ENCODE data around the gene LRMDA. TPM values are rescaled to one million over a fixed set of nuclear protein-coding genes. Genes with fewer than 3 reads are reported as not detected.

LRMDA gene
- total RNA-seq, 4 donors from 2014 or later: 0.88 to 14.1 (median 5.1) TPM; not detected in 1

- peaks cover 0 to 15% (median 0%) of the 10 kb centered on the region in 4 donors for H3K27me3 ChIP-seq
- no peak for DNase-seq
- no peaks in the 10 kb centered on the region for H3K9me3 ChIP-seq
- no peak for TF ChIP-seq POLR2A (IDR thresholded peaks at IDR 0.05)
- no peak for TF ChIP-seq CTCF (IDR thresholded peaks at IDR 0.05)
- H3K36me3 ChIP-seq: no peaks in the 10 kb centered on the region
- intact Hi-C loops (cut with DNase I): no loop called here
- no peak overlapping the region for H3K27ac ChIP-seq
- H3K4me1 ChIP-seq: peaks cover 4 to 29% (median 22%) of the 10 kb centered on the region in 3 donors
- H3K4me3 ChIP-seq: no peak overlapping the region
- WGBS, 2 donors: 66 to 71% methylated on average over 3 of the region's 3 CpGs
Observed at GRCh38 chr10:75505840-75506506, 74.5 kb downstream of the LRMDA start.

GRCh38 chr10:75506930-75507329 lies 75.5 kb downstream of the LRMDA start:
- Histone ChIP-seq H3K4me3 (no peak overlapping the region), H3K36me3 (no peaks in the 10 kb centered on the region), H3K4me1 (peaks cover 4 to 32% (median 26%) of the 10 kb centered on the region in 3 donors), H3K27me3 (peaks cover 0 to 18% (median 0%) of the 10 kb centered on the region in 4 donors), H3K9me3 (no peaks in the 10 kb centered on the region), H3K27ac (peak overlapping the region in 1 of 4 donors; percentile 64)
- TF ChIP-seq POLR2A (IDR thresholded peaks at IDR 0.05) (no peak), CTCF (IDR thresholded peaks at IDR 0.05) (no peak)
- 60 to 82% methylated on average over 2 of the region's 4 CpGs for WGBS, 2 donors
- DNase-seq: no peak
- intact Hi-C loops (cut with DNase I): no loop called here

GRCh38 chr10:75507469-75507868 lies 76.0 kb downstream of the LRMDA start:
- TF ChIP-seq POLR2A (IDR thresholded peaks at IDR 0.05) (no peak), CTCF (IDR thresholded peaks at IDR 0.05) (no peak)
- no peak for DNase-seq
- H3K4me1 ChIP-seq: peaks cover 4 to 37% (median 29%) of the 10 kb centered on the region in 3 donors
- peaks cover 0 to 20% (median 0%) of the 10 kb centered on the region in 4 donors for H3K27me3 ChIP-seq
- no peaks in the 10 kb centered on the region for H3K36me3 ChIP-seq
- WGBS, 2 donors: 39 to 60% methylated on average over 3 of the region's 3 CpGs
- no peak overlapping the region for H3K4me3 ChIP-seq
- intact Hi-C loops (cut with DNase I): no loop called here
- peak overlapping the region in 1 of 4 donors; percentile 64 for H3K27ac ChIP-seq
- no peaks in the 10 kb centered on the region for H3K9me3 ChIP-seq

- no peak for TF ChIP-seq POLR2A (IDR thresholded peaks at IDR 0.05)
- TF ChIP-seq CTCF (IDR thresholded peaks at IDR 0.05): no peak
Observed at GRCh38 chr10:75508239-75508813, 76.9 kb downstream of the LRMDA start.

GRCh38 chr10:75508814-75509306 lies 77.4 kb downstream of the LRMDA start:
- peaks cover 15 to 51% (median 33%) of the 10 kb centered on the region in 3 donors for H3K4me1 ChIP-seq
- no peaks in the 10 kb centered on the region for H3K36me3 ChIP-seq
- WGBS, 2 donors: 36 to 39% methylated on average over 7 of the region's 7 CpGs
- H3K27me3 ChIP-seq: peaks cover 0 to 20% (median 0%) of the 10 kb centered on the region in 4 donors
- peak overlapping the region in 3 of 4 donors; percentile 21 to 64 (median 41) for H3K27ac ChIP-seq
- intact Hi-C loops (cut with DNase I): no loop called here
- no peak for DNase-seq
- H3K9me3 ChIP-seq: no peaks in the 10 kb centered on the region
- no peak for TF ChIP-seq CTCF (IDR thresholded peaks at IDR 0.05)
- no peak for TF ChIP-seq POLR2A (IDR thresholded peaks at IDR 0.05)
- no peak overlapping the region for H3K4me3 ChIP-seq

More at GRCh38 chr10:75508239-75508813, 76.9 kb downstream of the LRMDA start:
- Histone ChIP-seq H3K4me1 (peaks cover 13 to 46% (median 33%) of the 10 kb centered on the region in 3 donors), H3K9me3 (no peaks in the 10 kb centered on the region), H3K27me3 (peaks cover 0 to 20% (median 0%) of the 10 kb centered on the region in 4 donors), H3K27ac (peak overlapping the region in 3 of 4 donors; percentile 21 to 64 (median 41)), H3K36me3 (no peaks in the 10 kb centered on the region), H3K4me3 (no peak overlapping the region)
- 15 to 18% methylated on average over 2 of the region's 2 CpGs for WGBS, 2 donors
- no peak for DNase-seq
- intact Hi-C loops (cut with DNase I): no loop called here
